Gastrocnemius medialis (tissue), 4 donors: ENCODE measurements around the gene OR5T3. TPM values are rescaled to one million over a fixed set of nuclear protein-coding genes. Genes with fewer than 3 reads are reported as not detected.

Experiments used
- ATAC-seq, 2 donors: fragments of 150-250 bp; one replicate each; pipeline ENCODE4 v1.9.1; 2016
- DNase-seq, 2 donors: peaks; one replicate each; pipeline ENCODE4 v3.0.0-alpha.2; 2019
- H3K27ac ChIP-seq, 4 donors: fragments of 200-600 bp; sonication (generic); 1 replicate in 1 of 4; 2 replicates in 3 of 4; pipeline ENCODE4 v1.5.1; 2016 to 2018; ENCODE audit warnings: mild to moderate bottlenecking in 2 of 4, moderate library complexity in 1 of 4
- H3K27me3 ChIP-seq, 3 donors: fragments of 200-600 bp; sonication (generic) in 2 of 3; 1 replicate in 1 of 3; 2 replicates in 2 of 3; pipeline versions ENCODE4 v1.5.1 to v1.6.0; 2016 to 2019; ENCODE audit warnings: mild to moderate bottlenecking in 1 of 3, moderate library complexity in 1 of 3
- H3K36me3 ChIP-seq, 2 donors: fragments of 200-600 bp; sonication (generic) in 1 of 2; one replicate each; pipeline ENCODE4 v1.5.1; 2017 to 2018
- H3K4me1 ChIP-seq, 2 donors: fragments of 200-600 bp; sonication (generic) in 1 of 2; one replicate each; pipeline ENCODE4 v1.5.1; 2016 to 2017; ENCODE audit warnings: mild to moderate bottlenecking in 2 of 2
- H3K4me3 ChIP-seq, 4 donors: fragments of 200-600 bp; sonication (generic) in 3 of 4; 1 replicate in 1 of 4; 2 replicates in 3 of 4; pipeline ENCODE4 v1.5.1; 2016 to 2019; ENCODE audit warnings: mild to moderate bottlenecking in 2 of 4
- H3K9me3 ChIP-seq, 3 donors: fragments of 200-600 bp; sonication (generic) in 2 of 3; 1 replicate in 1 of 3; 2 replicates in 2 of 3; pipeline ENCODE4 v1.5.1; 2016 to 2019
- POLR2A ChIP-seq, 2 donors: fragments of 450-650 bp; IDR thresholded peaks; one replicate each; pipeline ENCODE4 v1.6.1; 2017; ENCODE audit warnings: antibody characterized with exemption in 2 of 2, mild to moderate bottlenecking in 2 of 2, moderate library complexity in 2 of 2
- in situ Hi-C, 4 donors: fragments of 200-750 bp; cut with MboI; loops; one replicate each; pipeline versions ENCODE4 v1.15.0 to v1.8.0; 2017; ENCODE audit warnings: low sequenced_read_pairs in 4 of 4
- intact Hi-C: fragments of 100-400 bp; cut with DNase I; formaldehyde crosslinking; loops from one replicate; pipeline ENCODE4 v1.15.1; 2023; ENCODE audit warnings: low total_unique reads
- total RNA-seq, 4 donors: library from RNA; depleted of rRNA; stranded (reverse); fragments of >200 nt; gene quantifications; one replicate each; pipeline versions ENCODE4 v1.1.0 to v1.2.3, GENCODE V29; 2016
- TF ChIP-seq, protein P1 (sequence below), 5 experiments: fragments of 450-650 bp in 3 of 5; fragments of 200-600 bp in 2 of 5; sonication (generic) in 2 of 5; IDR thresholded peaks in 4 of 5; conservative IDR thresholded peaks in 1 of 5; 1 replicate in 4 of 5; 2 replicates in 1 of 5; pipeline ENCODE4 v1.5.1; 2016 to 2019; ENCODE audit warnings: antibody characterized with exemption in 5 of 5, mild to moderate bottlenecking in 3 of 5, moderate library complexity in 3 of 5

OR5T3 gene
- total RNA-seq, 4 donors from 2014 or later, result not detected

DNA sequence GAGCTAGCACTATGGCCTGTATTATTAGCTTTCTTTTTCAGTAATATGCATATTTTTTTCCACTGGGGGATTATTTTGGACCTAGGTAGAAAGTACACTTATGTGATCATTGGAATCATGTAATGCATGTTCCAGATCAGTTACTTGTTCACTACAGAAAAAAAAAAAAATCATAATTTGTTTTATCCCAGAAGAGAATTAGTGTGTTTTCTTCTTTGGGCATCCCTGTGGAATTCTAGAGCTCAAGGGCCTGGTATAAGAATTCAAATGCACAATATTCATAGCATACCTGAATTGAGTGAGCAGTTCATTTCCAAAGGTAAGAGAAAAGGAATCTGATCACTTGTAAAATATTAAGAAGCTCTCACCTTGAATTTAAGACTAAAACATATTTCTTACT, 21.8 kb downstream of the OR5T3 start, which contains the start of gene OR5T1:
Gene OR5T1, plus strand, starts transcription at position 301 of the 400 bp plus-strand sequence. CDS start 1,485 bp downstream, outside the sequence.
- ATAC-seq, result no peak
- no peaks in the 10 kb centered on the region for H3K27me3 ChIP-seq
- H3K4me3 ChIP-seq, result no peak within 1 kb of the TSS
- no peaks in the 10 kb centered on the region for H3K9me3 ChIP-seq
- TF ChIP-seq, protein P1, sequence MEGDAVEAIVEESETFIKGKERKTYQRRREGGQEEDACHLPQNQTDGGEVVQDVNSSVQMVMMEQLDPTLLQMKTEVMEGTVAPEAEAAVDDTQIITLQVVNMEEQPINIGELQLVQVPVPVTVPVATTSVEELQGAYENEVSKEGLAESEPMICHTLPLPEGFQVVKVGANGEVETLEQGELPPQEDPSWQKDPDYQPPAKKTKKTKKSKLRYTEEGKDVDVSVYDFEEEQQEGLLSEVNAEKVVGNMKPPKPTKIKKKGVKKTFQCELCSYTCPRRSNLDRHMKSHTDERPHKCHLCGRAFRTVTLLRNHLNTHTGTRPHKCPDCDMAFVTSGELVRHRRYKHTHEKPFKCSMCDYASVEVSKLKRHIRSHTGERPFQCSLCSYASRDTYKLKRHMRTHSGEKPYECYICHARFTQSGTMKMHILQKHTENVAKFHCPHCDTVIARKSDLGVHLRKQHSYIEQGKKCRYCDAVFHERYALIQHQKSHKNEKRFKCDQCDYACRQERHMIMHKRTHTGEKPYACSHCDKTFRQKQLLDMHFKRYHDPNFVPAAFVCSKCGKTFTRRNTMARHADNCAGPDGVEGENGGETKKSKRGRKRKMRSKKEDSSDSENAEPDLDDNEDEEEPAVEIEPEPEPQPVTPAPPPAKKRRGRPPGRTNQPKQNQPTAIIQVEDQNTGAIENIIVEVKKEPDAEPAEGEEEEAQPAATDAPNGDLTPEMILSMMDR (IDR thresholded peaks at IDR 0.05 in 4 of 5, conservative IDR thresholded peaks at IDR 0.05 in 1 of 5), result no peak
- no peak for TF ChIP-seq POLR2A (IDR thresholded peaks at IDR 0.05)
- no peaks in the 10 kb centered on the region for H3K4me1 ChIP-seq
- no peaks in the 10 kb centered on the region for H3K36me3 ChIP-seq
- in situ Hi-C loops, result no loop called here
- intact Hi-C loops, result no loop called here
- no peak for DNase-seq
- no peak within 1 kb of the TSS for H3K27ac ChIP-seq

DNA sequence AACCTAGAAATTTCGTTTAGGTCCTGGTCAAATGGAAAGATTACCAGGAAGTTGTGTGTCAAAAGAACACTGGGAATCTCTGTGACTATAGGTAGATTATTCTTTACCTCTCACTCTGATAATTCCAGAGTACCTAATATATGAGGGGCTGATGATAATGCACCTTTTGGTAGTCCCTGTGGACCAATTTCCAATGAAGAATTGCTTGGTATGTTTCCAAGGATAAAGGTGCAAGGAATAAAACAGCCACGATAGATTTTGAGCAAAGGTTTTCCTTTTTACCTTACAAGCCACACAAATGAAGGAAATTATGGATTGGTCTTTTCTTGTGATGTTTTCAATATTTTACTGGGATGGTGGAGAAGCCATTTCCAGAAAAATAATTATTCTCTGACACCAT, 40.1 kb downstream of the OR5T3 start, which contains the start of gene OR8H1:
Gene OR8H1, minus strand, starts transcription at position 101 of the 400 bp plus-strand sequence. CDS start 1,192 bp downstream, outside the sequence.
- in situ Hi-C loops, result no loop called here
- no peaks in the 10 kb centered on the region for H3K27me3 ChIP-seq
- ATAC-seq (no peak), DNase-seq (no peak)
- no peaks in the 10 kb centered on the region for H3K36me3 ChIP-seq
- intact Hi-C loops, result no loop called here
- H3K4me3 ChIP-seq, result no peak within 1 kb of the TSS
- H3K4me1 ChIP-seq, result no peaks in the 10 kb centered on the region
- no peaks in the 10 kb centered on the region for H3K9me3 ChIP-seq
- no peak within 1 kb of the TSS for H3K27ac ChIP-seq
- TF ChIP-seq POLR2A (IDR thresholded peaks at IDR 0.05), result no peak
- TF ChIP-seq, protein P1 (IDR thresholded peaks at IDR 0.05 in 4 of 5, conservative IDR thresholded peaks at IDR 0.05 in 1 of 5), result no peak

DNA sequence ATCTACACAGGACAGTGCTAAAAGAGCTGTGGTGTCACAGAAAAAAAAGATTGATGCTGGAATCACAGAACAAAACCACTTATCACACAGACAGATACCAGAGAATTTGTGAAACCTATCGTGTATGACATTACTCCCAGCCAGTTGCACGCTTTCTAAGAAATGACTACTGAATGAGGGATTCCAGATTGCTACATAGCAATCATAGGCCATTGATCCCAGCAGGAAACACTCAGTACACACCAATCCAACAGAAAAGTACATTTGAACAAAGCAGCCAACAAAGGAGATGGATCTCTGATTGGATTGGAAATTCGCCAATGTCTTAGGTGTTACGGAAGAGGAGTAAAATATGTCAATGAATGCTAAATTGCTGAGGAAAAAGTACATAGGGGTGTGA, 44.8 kb downstream of the OR5T3 start:
- TF ChIP-seq, protein P1 (IDR thresholded peaks at IDR 0.05 in 4 of 5, conservative IDR thresholded peaks at IDR 0.05 in 1 of 5), result no peak
- no peak for TF ChIP-seq POLR2A (IDR thresholded peaks at IDR 0.05)
- intact Hi-C loops (no loop called here), in situ Hi-C loops (no loop called here)
- no peaks in the 10 kb centered on the region for H3K27me3 ChIP-seq
- H3K36me3 ChIP-seq, result no peaks in the 10 kb centered on the region
- H3K4me1 ChIP-seq, result no peaks in the 10 kb centered on the region
- H3K27ac ChIP-seq, result no peak overlapping the region
- H3K9me3 ChIP-seq, result no peaks in the 10 kb centered on the region
- DNase-seq, result no peak
- no peak for ATAC-seq
- H3K4me3 ChIP-seq, result no peak overlapping the region

Other genes starting within 250 kb of the OR5T3 start
- gene OR5AS1, start 224.6 kb upstream of the OR5T3 start, total RNA-seq, result not detected
- not detected for gene OR8I2, start 158.9 kb upstream of the OR5T3 start, total RNA-seq
- gene OR8H2, start 148.6 kb upstream of the OR5T3 start, total RNA-seq, result not detected
- not detected for gene OR8H3, start 129.9 kb upstream of the OR5T3 start, total RNA-seq
- not detected for gene OR8J3, start 112.1 kb upstream of the OR5T3 start, total RNA-seq
- gene OR8K5, start 91.9 kb upstream of the OR5T3 start, total RNA-seq, result not detected
- not detected for gene OR5J2, start 75.6 kb upstream of the OR5T3 start, total RNA-seq
- not detected for gene OR5T2, start 18.0 kb upstream of the OR5T3 start, total RNA-seq
- gene OR5T1, start 21.9 kb downstream of the OR5T3 start, total RNA-seq, result not detected
- not detected for gene OR8H1, start 40.0 kb downstream of the OR5T3 start, total RNA-seq
- not detected for gene OR8K3, start 62.9 kb downstream of the OR5T3 start, total RNA-seq
- not detected for gene OR8K1, start 93.8 kb downstream of the OR5T3 start, total RNA-seq
- not detected for gene OR8J1, start 102.0 kb downstream of the OR5T3 start, total RNA-seq
- not detected for gene OR8U1, start 123.4 kb downstream of the OR5T3 start, total RNA-seq
- not detected for gene OR5AL1, start 160.4 kb downstream of the OR5T3 start, total RNA-seq
- gene OR5M3, start 221.1 kb downstream of the OR5T3 start, total RNA-seq, result not detected
- not detected for gene OR5M8, start 239.1 kb downstream of the OR5T3 start, total RNA-seq